GM21723 (cell line): ENCODE results near the gene CGGBP1.
A peak's percentile ranks its signal among the peaks of the same experiment; 100 is the strongest.
"Not testable (repeated sequence)": the region's sequence is repeated elsewhere in the genome, so short reads cannot be mapped to it uniquely, and the experiment has no call there.

Experiments
- ATAC-seq: cut with Tn5 transposase; IDR thresholded peaks from one replicate; pipeline ENCODE4 v1.9.1; 2021; ENCODE audit warnings: mild to moderate bottlenecking, moderate library complexity; ENCODE audit not compliant: unreplicated experiment

Gene CGGBP1

DNA sequence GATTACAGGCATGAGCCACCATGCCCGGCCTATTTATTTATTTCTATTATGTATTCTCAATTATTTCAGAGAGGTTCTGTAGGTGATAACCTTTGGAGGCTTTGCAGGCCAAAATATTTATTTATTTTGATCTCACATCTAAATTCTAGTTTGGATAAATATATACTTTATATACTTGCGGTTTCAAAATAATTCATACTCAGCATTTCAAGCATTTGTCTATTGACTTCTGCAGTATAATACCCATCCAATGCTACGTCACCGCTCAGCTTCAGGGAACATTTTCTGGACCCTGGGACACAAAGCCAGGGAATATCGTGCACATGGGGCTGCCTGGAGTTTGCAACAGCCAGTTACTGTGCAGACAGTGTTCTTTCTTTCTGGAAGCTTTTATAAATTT lies 22.6 kb downstream of the CGGBP1 start:
- ATAC-seq: no peak

DNA sequence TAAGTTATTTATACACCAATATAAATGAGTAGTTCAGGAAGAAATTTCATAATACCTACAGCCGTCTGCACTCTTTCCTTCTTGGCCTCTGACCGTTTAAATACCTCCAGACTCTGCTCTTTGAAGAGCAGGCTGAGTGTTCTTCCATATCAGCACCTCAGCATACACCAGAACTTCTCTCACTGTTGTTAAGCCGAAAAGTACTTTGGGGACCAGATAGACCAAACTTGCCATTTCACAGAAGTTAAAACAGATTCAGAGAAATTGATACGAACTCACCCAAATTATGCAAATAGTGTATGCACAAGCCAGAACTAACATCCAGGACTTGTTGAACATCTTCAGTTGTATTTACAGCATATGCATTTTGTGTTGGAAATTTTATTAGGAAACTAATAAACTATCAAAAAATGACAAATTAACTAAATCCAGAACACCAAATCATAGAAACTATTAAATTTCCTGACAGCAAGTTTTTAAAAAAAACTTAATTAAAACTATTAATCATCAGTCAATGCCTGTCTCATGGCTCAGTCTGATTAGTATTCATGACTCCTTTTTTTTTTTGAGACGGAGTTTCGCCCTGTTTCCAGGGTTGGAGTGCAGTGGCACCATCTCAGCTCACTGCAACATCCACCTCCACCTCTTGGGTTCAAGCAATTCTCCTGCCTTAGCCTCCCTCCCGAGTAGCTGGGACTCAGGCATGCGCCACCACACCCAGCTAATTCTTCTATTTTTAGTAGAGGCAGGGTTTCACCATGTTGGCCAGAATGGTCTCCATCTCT lies 24.1 kb downstream of the CGGBP1 start:
- no peak for ATAC-seq

DNA sequence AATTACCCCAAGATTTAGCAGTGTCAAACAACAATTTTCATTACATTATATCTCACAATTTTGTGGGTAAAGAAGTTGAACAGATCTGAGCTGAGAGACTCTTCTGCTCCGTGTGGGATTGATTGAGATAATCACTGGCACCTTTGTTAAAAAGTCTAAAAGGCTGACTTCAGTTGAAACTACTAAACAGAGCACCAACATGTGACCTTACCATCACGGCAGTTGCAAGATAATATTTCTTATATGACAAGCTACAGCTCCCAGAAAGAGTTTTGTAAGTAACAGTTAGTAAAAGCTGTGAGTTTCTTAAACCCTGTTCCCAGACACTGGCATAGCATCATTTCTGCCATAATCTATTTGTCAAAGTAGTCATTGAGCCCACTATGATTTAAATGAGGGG lies 25.0 kb downstream of the CGGBP1 start:
- ATAC-seq: no peak

DNA sequence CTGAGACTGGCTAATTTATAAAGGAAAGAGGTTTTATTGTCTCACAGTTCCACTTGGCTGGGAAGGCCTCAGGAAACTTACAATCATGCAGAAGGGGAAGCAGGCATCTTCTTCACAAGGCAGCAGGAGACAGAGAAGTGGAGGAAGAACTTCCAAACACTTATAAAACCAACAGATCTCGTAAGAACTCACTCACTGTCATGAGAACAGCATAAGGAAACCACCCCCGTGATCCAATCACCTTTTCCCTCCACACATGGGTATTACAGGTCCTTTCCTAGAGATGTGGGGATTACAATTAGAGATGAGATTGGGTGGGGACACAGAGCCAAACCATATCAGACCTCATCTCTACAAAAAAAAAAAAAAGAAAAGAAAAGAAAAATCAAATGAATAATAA lies 25.7 kb downstream of the CGGBP1 start:
- no peak for ATAC-seq

DNA sequence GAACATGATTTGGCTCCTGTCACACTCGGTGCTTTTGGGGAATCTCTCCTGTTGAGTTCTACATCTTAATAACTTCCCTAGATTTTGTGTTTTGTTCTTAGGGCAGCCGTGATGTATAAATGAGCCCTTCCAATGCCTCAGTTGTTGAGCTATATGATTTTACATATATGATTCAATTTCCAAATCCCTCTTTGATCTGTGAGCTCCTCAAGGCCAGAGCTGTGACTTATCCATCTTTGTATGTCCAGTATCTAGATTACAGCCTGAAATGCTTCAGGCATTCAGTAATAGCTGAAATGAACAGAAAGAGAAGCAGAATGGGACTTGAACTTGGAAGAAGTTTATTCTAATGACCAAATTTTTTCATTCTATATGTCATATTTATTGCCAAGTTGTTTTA lies 26.6 kb downstream of the CGGBP1 start:
- peak; percentile 37 for ATAC-seq

DNA sequence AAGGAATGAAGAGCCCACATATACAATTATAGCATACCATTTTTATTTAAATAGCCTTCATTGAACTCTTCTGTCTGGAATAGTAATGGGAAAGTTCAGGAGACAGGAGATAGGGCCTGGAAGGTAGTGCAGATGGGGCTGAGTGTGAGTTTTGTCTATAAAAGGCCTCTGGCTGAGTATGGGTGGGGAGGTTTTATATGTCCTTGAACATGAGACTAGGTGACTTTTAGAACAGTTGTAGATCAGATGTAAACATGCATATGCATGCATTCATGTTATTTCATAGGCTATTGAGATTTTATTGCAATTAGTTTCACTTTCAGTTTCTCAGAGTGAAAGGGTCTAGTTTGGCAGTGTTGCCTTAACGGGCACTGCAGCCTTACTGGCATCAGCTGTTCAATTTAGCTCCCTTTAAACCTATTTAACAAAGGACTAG lies 27.1 kb downstream of the CGGBP1 start:
- ATAC-seq: peak; percentile 84

DNA sequence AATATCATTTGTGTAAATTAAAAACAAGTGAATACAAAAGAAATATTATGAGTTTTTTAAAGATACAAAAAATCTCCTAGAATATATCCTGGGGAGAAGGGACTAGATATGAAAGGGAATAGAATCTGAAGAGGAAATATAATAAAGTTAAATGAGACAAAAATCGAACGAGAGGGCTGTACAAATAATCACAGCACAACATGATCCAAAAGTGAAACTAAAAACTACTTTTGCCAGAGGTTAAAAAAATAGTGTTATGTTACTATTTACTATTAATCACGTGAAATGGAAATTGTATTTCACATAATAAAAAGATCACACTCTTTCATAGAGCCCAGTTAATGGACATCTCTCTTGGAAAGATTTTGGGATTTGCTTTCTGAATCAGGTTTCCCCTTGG lies 28.6 kb downstream of the CGGBP1 start:
- no peak for ATAC-seq

DNA sequence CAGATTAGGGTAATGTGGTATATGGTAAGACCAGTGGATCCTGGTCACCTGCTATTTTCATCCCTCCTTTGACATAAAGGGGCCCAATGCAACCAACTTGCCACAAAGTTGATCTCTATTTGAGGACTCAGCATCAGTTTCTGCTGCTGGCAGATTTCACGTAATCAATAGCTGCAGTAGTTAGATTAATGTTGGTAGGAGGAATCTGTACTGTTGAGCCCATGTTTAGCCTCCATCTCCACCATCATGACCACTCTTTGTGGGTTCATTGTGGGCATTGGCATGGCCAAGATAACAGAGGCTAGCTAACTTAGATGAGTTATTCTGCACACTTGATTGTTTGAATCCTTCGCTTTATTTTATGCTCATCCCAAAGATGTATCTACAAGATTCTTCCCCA lies 29.9 kb downstream of the CGGBP1 start:
- no peak for ATAC-seq

DNA sequence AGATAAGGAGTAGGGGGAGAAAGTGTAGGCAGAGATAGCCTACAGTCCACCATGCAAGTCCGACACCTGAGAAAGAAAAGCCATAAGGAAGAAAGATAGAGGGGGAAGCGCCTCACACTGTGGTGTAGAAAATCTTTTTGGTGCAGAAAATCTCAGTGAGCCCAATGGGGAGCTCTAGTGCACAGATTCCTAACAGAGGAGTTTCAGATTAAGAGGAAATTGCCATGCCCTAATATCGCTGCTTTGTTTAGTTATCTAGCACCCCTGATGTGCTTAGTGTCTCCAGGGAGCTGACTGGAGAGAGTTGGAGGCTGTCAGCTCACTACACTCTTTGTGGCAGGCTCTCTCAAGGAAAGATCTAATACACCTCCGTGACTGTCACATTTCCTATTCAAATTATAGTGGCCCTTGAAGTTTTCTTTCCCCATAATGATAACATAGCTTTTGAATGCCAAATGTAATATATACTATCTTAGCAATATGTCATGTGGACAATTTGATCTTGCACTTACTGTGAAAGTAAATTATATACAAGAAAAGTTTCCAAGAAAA lies 33.7 kb downstream of the CGGBP1 start:
- no peak for ATAC-seq

DNA sequence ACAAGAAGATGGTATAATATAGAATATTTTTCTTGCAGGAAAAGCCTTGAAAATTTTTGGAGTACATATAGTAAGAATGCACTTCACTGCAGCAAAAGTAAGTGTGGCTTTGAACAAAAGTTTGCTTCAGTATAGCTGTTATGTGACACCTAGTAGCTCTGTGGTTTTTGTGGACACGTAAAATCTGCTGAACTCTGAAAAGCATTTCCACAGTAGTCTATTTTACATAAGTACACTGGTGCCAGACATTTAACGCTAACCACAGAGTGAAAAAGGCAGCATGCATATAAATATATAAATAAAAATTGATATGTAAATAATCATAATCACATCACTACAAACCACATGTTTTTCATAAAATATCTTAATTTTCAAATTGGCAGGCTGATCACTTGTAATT lies 39.8 kb downstream of the CGGBP1 start:
- ATAC-seq: peak; percentile 99

DNA sequence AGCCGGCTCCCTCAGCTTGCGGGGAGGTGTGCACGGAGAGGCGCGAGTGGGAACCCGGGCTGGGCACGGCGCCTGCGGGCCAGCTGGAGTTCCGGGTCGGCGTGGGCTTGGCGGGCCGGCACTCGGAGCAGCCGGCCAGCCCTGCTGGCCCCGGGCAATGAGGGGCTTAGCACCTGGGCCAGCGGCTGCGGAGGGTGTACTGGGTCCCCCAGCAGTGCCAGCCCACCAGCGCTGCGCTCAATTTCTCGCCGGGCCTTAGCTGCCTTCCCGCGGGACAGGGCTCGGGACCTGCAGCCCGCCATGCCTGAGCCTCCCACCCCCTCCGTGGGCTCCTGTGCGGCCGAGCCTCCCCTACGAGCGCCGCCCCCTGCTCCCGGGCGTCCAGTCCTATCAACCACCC lies 43.1 kb downstream of the CGGBP1 start:
- ATAC-seq: not testable (repeated sequence)

DNA sequence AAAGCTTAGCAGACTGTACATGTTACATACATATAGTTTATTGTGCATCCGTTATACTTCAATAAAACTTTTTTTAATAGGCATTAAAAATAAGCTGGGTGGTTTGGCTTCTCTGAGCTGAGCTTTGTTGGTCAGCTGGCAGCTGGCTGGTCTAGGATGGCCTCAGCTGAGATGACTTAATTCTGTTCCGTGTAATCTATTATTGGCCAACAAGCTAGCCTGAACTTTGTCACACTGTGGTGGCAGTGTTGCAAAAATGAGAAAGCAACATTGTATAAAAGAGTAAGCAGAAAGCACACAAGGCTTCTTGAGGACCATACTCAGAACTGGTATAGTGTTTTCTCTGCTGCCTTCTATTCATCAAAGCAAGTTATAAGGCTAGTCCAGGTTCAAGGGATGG lies 45.2 kb downstream of the CGGBP1 start:
- no peak for ATAC-seq

DNA sequence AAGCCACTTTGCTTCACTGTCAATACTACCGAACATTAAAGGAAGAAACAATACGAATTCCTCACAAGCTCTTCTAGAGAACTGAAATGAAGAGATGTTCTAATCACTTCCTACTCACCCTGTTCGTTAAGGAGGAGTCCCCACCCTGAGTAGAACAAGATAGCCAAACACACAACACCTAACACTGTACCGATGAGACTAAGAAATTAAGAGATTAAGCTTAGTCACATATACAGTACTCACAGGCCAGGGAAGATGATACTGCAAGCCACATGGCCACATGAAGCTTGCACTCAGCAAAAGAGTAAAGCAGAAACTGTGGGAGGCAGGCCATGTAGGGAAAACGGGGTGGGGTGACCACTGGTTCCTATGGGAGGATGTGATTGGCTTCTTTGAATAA lies 48.0 kb downstream of the CGGBP1 start:
- no peak for ATAC-seq

DNA sequence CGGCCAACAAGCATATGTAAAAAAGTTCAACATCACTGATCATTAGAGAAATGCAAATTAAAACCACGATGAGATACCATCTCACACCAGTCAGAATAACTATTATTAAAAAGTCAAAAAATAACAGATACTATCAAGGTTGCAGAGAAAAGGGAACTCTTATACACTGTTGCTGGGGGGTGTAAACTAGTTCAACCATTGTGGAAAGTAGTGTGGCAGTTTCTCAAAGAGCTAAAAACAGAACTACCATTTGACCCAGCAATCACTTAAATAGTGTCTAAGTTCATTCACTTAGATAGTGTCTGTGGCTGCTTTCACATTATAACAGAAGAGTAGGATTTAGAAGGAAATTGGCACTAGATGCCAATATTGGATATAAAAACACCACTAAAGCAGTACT lies 49.7 kb downstream of the CGGBP1 start:
- ATAC-seq: no peak

DNA sequence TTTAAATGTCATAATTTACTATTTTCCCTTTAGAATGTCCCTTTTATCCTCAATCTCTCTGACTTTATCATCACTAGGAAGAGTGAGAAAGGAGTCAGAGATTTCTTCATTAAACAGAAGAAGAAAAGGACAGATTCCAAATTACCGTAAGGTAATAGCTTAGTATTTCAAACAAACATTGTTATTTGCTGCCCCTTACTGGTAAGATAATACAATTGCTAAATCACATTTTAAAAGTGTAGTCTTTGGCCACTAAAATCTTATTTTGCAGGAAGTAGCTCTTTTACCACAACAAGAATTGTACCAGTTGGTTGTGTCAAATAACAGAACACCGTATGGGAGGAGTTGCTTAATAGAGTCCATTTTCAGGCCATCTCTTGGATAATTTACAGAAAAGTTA lies 53.7 kb downstream of the CGGBP1 start:
- peak; percentile 71 for ATAC-seq

DNA sequence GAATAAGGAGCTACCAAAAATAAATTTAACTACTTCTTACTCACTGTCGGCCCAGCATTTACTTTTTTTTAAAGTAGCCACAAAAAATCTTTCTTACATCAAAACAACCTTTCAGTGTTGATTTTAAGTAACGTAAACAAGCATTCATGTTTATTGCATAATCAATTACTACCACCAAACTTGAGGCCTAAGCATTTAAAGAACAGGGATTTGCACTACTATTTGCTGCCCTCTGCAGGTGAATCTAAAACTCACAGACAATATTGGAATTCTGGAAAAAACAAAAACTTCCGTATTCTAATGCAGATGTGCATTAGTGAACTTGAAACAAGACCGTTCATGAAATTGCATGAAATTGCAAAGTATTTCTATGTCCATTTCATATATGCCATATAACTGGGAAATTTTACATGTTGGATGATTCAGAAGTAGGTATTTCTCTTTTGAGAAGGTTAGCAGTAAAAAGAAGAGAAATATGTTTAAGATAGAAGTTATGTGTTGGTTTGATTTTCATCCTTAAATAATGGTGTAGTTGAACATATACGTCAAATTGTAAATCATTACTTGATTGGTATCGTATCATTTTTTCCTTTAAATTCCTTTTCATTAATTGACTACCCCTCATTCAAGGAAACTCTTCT lies 55.6 kb downstream of the CGGBP1 start:
- no peak for ATAC-seq

DNA sequence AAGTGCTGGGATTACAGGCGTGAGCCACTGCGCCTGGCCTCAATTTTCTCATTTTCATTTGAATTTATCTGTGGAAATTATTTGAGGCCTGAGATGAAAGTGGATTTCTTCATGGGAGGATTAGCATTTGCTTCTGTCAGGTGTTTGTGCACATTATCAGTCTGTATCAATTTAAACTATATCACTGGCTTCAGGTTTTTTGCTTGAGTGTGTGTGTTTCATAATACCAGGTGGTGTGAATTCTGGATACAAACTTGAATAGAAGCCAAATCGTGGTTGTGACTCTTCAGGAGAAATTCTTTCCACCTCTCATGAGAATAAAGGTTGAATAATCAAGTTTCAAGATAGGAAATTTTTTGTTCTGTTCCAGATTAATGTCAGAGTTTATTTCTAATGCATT lies 56.4 kb downstream of the CGGBP1 start:
- ATAC-seq: no peak
